ENCODE measurements around the gene HIVEP3.
A peak's percentile ranks its signal among the peaks of the same experiment; 100 is the strongest.

HIVEP3 gene

GRCh38 chr1:41655632-41656031 lies 263.1 kb downstream of the HIVEP3 start:
- peak overlapping the region; percentile 75 for H3K27ac ChIP-seq (ENCODE audit: low read depth, low read length, poor library complexity, severe bottlenecking)
- H4K20me1 ChIP-seq (ENCODE audit: insufficient read depth, low read length) = no peaks in the 10 kb centered on the region
- H3K9ac ChIP-seq (ENCODE audit: low read length) = no peak overlapping the region; the same call in 1 of the 2 replicates
- no peak overlapping the region for H3K4me3 ChIP-seq (ENCODE audit: low read depth, low read length, poor library complexity, severe bottlenecking)
- H3K9me2 ChIP-seq (ENCODE audit: low read depth, low read length) = no peaks in the 10 kb centered on the region
- no peaks in the 10 kb centered on the region for H3K36me3 ChIP-seq (ENCODE audit: insufficient read depth, low read length)
- H3K79me2 ChIP-seq (ENCODE audit: insufficient read depth, low read length) = peaks cover 20% of the 10 kb centered on the region; the same call in 1 of the 2 replicates
- H3F3A ChIP-seq (ENCODE audit: insufficient read depth, low read length) = no peaks in the 10 kb centered on the region
- peaks cover 98% of the 10 kb centered on the region for H3K4me1 ChIP-seq (ENCODE audit: insufficient read depth, low read length, severe bottlenecking)
- H3K9me3 ChIP-seq (ENCODE audit: low read length) = no peaks in the 10 kb centered on the region
- TF ChIP-seq EZH2 (IDR thresholded peaks at IDR 0.05; ENCODE audit: borderline replicate concordance, low read length) (no peak), CTCF (IDR thresholded peaks at IDR 0.05; ENCODE audit: low read length) (no peak)
- peak overlapping the region; percentile 14; the same call in 1 of the 2 replicates for H3K4me2 ChIP-seq (ENCODE audit: low read length)
- no peaks in the 10 kb centered on the region for H3K27me3 ChIP-seq (ENCODE audit: insufficient read depth, low read length)
- no peak overlapping the region for H2AFZ ChIP-seq (ENCODE audit: low read length)

GRCh38 chr1:41653574-41653973 lies 265.1 kb downstream of the HIVEP3 start:
- no peaks in the 10 kb centered on the region; the same call in 1 of the 2 replicates for H3F3A ChIP-seq (ENCODE audit: insufficient read depth, low read length)
- peaks cover 88% of the 10 kb centered on the region for H3K4me1 ChIP-seq (ENCODE audit: insufficient read depth, low read length, severe bottlenecking)
- no peaks in the 10 kb centered on the region for H3K27me3 ChIP-seq (ENCODE audit: insufficient read depth, low read length)
- H3K36me3 ChIP-seq (ENCODE audit: insufficient read depth, low read length) = no peaks in the 10 kb centered on the region
- no peaks in the 10 kb centered on the region for H4K20me1 ChIP-seq (ENCODE audit: insufficient read depth, low read length)
- no peaks in the 10 kb centered on the region for H3K9me3 ChIP-seq (ENCODE audit: low read length)
- H3K4me3 ChIP-seq (ENCODE audit: low read depth, low read length, poor library complexity, severe bottlenecking) = peak overlapping the region; percentile 10
- H2AFZ ChIP-seq (ENCODE audit: low read length) = no peak overlapping the region
- peak overlapping the region; percentile 78 for H3K27ac ChIP-seq (ENCODE audit: low read depth, low read length, poor library complexity, severe bottlenecking)
- H3K4me2 ChIP-seq (ENCODE audit: low read length) = peak overlapping the region; percentile 26; the same call in 1 of the 2 replicates
- peaks cover 16% of the 10 kb centered on the region; the same call in 1 of the 2 replicates for H3K79me2 ChIP-seq (ENCODE audit: insufficient read depth, low read length)
- H3K9ac ChIP-seq (ENCODE audit: low read length) = peak overlapping the region; percentile 7; the same call in 1 of the 2 replicates
- TF ChIP-seq EZH2 (IDR thresholded peaks at IDR 0.05; ENCODE audit: borderline replicate concordance, low read length) = no peak
- no peaks in the 10 kb centered on the region for H3K9me2 ChIP-seq (ENCODE audit: low read depth, low read length)

GRCh38 chr1:41652384-41653265 lies 266.1 kb downstream of the HIVEP3 start:
- no peaks in the 10 kb centered on the region for H3K36me3 ChIP-seq (ENCODE audit: insufficient read depth, low read length)
- H3K4me2 ChIP-seq (ENCODE audit: low read length) = peak overlapping the region; percentile 23; the same call in 1 of the 2 replicates
- H3K9me2 ChIP-seq (ENCODE audit: low read depth, low read length) = no peaks in the 10 kb centered on the region
- H3K27me3 ChIP-seq (ENCODE audit: insufficient read depth, low read length) = no peaks in the 10 kb centered on the region
- TF ChIP-seq EZH2 (IDR thresholded peaks at IDR 0.05; ENCODE audit: borderline replicate concordance, low read length) = no peak
- TF ChIP-seq CTCF (IDR thresholded peaks at IDR 0.05; ENCODE audit: low read length) = no peak
- peak overlapping the region; percentile 78 for H3K27ac ChIP-seq (ENCODE audit: low read depth, low read length, poor library complexity, severe bottlenecking)
- H3K4me1 ChIP-seq (ENCODE audit: insufficient read depth, low read length, severe bottlenecking) = peaks cover 80% of the 10 kb centered on the region
- no peak overlapping the region for H3K4me3 ChIP-seq (ENCODE audit: low read depth, low read length, poor library complexity, severe bottlenecking)
- H2AFZ ChIP-seq (ENCODE audit: low read length) = no peak overlapping the region
- no peaks in the 10 kb centered on the region; the same call in 1 of the 2 replicates for H3F3A ChIP-seq (ENCODE audit: insufficient read depth, low read length)
- H3K79me2 ChIP-seq (ENCODE audit: insufficient read depth, low read length) = peaks cover 19% of the 10 kb centered on the region; the same call in 1 of the 2 replicates
- H4K20me1 ChIP-seq (ENCODE audit: insufficient read depth, low read length) = no peaks in the 10 kb centered on the region
- no peaks in the 10 kb centered on the region for H3K9me3 ChIP-seq (ENCODE audit: low read length)
- no peak overlapping the region for H3K9ac ChIP-seq (ENCODE audit: low read length)

All from OCI-LY1 (cell line).